Activated CD8-positive, alpha-beta memory T cell treated with anti-CD3 and anti-CD28 coated beads for 1 hour (primary cell): ENCODE measurements around the gene INSRR.

Experiments used
- DNase-seq, 2 donors: peaks; one replicate each; pipeline ENCODE4 v3.0.0-alpha.2; 2020; ENCODE audit warnings: low read depth in 1 of 2; ENCODE audit errors: extremely low read depth in 1 of 2

The INSRR gene

GRCh38 chr1:156853761-156854160 is 5.2 kb downstream of the INSRR start:
- DNase-seq: no peak

DNA sequence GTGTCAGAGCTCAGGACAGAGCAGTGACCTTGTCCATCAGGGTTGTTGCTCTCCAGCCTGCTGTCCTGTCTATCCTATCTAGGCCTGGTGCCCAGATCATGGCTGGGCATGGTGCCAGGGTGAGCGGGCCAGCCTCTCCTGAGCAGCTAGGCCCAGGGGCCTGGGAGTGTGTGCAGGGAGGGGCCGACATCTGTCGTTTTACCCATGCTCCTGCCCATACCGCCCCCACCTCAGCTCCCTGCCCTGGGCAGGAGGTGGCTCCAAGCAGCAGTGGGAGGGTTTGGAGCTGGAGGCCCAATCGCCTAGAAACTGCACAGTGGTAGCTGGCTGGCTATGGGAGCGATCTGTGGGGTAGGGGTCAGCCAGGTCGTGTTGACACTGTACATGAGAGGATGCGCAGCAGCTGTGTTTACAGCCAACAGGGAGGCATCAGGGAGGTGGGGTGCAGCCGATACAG is 6.5 kb downstream of the INSRR start:
- DNase-seq: no peak

DNA sequence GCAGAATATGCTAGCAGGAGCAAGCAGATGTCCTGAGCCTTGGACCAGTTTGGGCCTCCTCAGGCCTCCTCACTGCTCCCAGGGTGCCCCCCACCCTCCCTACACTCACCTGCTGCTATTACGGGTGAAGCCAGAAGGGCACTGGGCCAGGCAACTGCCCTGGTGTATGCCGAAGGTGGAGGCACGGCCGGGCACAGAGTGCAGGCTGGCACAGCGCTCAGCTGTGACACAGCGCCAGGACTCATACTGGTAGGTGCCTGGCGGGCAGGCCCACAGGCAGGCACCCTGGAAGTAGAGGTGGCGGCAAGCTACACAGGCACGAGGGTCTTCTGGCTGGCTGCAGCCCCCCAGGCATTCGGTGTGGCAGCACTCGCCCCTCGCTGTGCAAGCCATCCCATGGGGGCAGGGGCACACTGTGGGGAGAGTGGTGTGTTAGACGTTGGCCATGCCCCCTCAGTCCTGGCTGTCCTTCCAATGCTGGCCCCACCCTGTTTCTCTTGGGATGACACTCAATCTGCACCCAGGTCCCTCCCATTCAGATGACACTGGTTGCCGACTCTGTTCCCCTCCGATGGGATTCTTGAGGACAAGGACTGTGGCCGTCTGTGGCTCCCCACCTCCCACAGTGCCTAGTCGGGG is 7.0 kb downstream of the INSRR start:
- no peak for DNase-seq

DNA sequence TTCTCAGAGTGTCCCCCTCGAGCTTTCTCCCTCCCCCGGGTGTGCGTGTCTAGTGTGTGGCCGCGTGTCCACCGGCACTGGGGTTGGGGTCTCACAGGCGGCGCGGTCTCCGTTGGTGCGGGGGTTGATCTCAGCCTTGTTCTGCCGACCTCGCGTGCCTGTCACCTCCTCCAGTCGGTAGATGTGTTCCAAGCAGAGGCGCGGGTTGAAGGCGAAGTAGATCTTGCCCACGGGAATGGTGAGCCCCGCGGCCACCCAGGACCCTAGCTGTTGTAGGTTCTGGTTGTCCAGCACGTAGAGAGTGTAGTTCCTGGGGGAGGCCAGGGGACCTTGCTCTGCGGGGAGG is 9.8 kb downstream of the INSRR start:
- DNase-seq: no peak

- DNase-seq: peak in 1 of 2 donors; percentile 55
These were observed 10.3 kb downstream of the INSRR start for GRCh38 chr1:156848461-156849150.

DNA sequence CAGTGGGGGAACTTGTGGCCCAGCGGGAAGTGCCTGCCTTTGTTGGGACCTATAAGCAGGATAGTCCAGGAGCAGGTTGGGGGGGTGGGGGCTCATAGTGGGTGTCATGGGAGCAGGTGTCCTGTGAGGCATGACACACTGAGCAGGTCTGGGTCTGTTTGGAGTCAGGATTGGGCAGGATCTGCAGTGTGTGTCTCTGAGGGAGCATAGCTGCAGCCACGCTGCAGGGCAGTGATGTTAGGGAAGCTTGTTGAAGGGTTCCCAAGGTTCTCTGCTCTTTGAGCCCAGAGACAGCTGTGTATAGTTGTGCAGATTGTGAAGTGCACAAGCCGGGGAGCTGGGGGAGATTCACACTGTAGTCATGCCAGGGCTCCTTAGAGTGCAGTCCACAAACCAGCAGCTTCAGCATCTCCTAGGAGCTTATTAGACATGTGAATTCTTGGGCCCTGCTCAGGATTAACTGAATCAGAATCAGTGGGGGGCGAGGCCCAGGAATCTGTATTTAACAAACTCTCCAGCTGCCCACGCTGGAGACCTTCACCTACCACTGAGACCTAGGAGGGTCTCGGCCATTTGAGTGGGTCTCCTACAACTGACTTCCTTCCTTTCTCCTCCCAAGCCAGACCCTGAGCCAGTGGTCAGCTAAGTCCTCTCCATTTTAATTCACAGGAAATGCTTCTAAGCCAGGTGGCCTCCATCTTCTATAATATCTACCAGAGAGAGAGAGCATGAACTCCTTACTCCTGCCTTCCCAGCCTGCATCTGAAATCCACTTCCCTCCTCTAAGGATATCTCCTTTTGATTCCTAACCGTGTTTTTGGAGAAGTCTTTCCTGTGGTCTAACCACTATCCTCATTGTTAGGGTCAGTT is 11.1 kb downstream of the INSRR start:
- no peak for DNase-seq

- DNase-seq: no peak
These were observed 12.3 kb downstream of the INSRR start for GRCh38 chr1:156846643-156847042.

DNA sequence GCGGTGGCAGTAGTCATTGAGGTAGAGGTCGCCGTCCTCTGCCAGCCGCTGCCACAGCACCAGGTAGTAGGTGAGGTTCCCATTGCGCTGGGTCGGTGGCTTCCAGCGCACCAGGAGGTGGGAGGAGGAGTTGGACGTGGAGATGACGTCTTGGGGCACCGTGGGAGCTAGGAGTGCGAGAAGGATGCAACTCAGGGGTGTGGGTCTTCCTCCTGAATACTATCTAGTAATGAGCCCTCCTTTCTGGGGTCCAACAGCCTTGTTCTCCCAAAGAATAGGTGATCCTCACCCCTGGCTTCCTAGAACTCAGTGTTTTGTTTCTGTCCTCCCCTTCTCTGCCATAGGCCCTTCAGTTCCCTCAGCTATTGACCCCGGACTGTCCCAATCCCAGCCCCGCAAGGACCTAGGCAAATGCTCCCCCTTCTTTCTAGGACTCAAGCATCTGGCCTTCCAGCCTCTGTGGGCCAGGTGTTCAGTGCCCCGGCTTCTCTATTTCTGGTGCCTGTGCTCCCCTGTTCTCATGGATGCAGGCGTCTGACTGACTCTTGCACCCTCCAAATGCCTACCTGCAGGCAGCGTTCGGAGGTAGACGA is 12.9 kb downstream of the INSRR start:
- DNase-seq: no peak

- no peak for DNase-seq
These were observed 13.6 kb downstream of the INSRR start for GRCh38 chr1:156845055-156845952.

DNA sequence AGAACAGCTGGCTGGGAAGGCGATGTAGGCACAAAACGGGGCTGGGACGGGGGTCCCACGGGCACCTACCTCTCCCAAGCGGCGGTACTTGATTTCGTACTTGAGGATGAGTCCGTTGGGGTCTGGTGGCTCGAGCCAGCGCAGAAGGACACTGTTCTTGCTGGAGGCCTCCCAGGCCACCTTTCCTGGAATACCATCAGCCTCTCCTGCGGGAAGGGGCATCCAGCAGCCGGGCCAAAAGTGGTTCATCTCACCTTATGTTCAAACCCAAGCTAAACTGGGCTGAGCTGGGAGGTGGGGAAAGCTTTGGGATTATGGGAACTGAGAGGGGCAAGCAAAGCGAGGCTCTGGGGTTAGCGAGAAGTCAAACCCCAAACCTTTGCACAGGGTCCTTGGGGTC is 14.3 kb downstream of the INSRR start:
- DNase-seq: no peak

GRCh38 chr1:156844102-156844501 is 14.8 kb downstream of the INSRR start:
- no peak for DNase-seq

DNA sequence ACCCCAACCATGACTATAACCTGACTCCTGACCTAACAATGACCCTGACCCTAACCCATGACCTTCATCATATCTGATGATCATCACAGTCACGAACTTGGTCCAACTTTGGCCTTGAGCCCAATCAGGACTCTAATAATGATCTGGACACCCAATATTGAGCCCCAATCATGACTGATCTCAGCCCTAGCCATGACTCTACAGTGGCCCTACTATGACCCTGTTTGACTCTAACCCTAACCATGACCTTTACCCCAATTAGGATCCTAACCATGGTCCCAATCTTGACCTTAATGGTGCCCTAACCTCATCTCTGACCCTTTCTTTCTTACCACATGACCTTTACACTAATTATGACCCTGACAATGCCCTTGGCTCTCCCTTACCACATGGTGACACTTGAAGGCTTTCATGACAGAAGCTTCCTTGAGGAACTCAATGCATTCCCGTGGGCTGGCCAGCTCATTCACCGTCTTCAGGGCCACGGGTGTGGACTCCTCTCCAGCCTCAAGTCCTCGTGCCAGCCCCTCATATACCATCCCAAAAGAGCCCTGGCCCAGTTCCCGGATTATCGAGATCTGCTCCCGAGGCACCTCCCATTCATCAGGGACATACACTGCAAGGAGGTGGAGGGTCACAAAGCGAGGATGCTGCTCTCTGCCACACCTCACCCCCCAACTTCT is 16.2 kb downstream of the INSRR start:
- DNase-seq: no peak

- no peak for DNase-seq
These were observed 17.5 kb downstream of the INSRR start for GRCh38 chr1:156841295-156841855.

- DNase-seq: no peak
These were observed 18.0 kb downstream of the INSRR start for GRCh38 chr1:156840898-156841279.

DNA sequence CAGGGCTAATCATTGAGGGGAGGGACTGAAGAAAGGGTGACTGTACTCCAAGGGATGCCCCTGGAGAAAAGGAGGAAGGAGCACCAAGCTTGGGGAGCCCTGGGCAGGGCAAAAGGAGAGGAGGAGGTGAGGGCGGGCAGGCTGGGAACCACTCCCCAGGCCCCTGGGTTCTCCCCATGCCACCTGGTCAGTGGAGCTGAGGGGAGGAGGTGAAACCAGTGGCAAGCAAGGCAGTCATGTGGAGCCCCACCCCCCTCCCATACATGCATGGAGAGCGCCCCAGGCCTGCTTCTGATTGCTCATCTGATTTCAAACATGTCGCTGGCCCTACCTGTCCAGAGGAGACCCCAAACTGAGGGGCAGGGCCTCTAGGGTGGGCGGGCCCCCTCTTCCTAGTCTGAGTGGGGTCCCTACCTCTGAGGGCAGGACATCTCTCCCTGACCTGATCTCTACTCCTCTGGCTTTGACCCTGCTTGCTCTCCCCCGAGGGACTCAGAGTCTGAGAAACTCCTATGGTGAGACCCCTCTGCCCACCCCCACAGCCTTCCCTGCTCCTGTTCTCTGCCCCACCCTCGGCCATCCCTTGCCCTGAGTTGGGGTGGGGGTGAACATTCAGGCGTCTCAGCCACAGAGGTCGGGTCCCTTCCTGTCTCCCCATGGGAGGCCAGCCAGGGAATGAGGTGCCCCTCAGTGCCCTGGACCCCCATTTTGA is 18.6 kb downstream of the INSRR start:
- DNase-seq: no peak

- DNase-seq: no peak
These were observed 19.3 kb downstream of the INSRR start for GRCh38 chr1:156839426-156840109.

DNA sequence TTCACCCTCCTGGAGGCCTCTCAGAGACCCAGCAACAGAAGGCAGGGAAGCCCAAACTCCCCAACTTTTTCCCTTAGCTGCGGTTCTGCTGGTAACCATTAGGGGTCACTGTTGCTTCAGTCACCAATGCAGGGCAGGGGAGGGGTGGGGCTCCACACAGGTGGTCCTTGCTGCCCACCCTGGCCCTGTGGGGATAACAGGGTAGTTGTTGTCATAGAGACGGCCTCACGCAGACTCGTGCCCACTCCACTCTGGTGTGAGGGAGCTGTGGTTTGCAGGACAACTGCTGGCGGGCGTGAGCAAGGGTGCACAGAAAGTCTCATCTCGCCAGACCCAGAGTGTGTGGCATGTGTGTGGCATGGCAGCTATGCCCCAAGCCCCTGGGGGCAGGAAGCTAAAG is 19.9 kb downstream of the INSRR start:
- no peak for DNase-seq

DNA sequence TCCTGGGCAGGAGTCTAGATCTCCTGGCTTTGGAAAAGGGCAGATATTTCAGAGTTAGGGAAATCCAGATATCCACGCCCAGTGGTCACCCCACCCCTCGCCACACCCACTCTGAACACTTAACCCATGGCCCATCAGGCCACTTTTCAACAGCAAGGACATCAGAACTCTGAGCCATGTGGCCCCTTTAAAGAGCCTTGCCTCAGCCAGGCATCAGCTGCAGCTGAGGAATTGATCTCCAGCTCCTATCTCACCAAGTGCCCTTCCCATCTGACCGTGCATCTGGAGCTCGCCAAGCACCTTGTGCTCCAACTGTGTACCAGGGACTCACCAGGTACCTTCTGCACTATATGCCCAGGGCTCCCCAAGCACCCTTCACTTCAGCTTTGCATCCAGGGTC is 22.0 kb downstream of the INSRR start:
- DNase-seq: no peak
